Measurements from ENCODE around the gene SLC6A13.
"Not testable (repeated sequence)": the region's sequence is repeated elsewhere in the genome, so short reads cannot be mapped to it uniquely, and the experiment has no call there.

SLC6A13 gene

DNA sequence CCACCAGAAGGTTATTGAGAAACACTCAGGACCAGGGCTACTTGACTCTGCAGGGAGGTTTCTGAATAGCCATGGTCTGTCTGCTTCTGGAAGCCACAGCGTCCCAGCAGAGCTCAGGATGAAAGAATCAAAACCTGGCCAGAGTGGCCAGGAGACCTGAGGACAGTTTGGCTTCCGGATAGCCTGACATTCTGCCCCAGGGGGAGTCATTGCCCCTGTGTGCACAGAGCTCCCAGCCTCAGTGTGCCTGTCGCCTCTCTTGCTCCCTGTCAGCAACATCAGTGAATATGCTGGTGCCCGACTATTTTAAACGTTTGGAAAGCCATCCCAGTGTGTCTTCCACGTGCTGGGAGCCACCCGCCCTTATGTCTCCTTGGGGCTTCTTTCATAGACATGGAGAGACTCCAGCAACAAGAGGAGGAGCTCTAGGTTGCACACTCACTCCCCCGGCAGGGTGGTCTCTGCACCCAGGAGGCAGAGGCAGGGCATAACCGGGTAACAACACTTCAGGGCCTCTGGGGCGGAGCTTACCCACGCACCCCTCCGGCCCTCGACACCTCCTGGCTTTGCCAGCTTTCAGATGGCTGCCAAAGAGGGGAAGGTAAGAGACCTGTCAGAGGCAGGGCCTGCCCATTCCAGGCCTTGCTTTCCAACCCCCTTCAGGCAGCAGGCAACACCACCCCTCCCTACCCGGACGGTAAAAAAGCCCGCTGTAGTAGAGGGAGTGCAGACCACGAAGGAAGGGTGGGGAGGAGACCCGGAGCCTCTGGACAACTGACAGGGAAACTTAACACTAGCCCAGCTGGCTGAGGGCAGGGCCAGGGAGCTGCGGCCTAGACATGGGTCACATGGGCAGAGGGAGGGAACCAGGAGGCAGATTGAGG, 29.7 kb downstream of the SLC6A13 start:
- DNase-seq: no peak

DNA sequence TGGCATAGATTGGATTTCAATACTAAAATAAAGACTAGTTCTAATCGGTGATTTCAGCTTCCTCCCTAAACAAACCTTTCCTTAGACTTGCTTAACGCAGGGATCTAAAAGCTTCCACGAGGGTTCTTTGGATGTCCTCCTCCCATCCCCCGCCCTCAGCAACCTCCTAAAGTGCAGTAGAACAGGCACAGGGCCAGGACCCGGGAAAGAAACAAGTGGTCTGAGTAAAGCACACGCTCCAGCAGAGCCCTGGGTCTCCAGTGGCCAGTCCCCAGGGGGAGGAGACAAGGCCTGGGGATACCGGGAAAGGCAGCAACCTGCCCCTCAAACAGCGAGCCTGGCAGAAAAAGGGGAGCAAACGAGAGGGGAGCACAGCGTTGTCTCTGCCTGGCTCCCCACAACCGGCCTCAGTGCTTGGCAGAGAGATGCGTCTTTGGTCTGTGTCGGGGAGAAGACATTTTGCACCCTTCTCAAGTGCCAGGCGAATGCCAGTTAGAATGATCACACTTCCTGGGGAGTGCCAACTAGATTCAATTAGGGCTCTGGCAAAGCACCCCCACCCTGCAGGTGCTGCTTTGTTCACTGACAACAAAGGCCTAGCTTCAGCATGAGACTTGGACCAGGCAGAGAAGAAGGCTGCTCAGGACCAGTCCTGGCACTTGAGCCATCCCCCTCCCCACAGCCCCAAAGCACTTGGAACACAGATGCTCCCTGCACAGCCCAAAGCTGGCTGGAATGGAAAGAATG, 31.5 kb downstream of the SLC6A13 start:
- DNase-seq: peak; percentile 37

DNA sequence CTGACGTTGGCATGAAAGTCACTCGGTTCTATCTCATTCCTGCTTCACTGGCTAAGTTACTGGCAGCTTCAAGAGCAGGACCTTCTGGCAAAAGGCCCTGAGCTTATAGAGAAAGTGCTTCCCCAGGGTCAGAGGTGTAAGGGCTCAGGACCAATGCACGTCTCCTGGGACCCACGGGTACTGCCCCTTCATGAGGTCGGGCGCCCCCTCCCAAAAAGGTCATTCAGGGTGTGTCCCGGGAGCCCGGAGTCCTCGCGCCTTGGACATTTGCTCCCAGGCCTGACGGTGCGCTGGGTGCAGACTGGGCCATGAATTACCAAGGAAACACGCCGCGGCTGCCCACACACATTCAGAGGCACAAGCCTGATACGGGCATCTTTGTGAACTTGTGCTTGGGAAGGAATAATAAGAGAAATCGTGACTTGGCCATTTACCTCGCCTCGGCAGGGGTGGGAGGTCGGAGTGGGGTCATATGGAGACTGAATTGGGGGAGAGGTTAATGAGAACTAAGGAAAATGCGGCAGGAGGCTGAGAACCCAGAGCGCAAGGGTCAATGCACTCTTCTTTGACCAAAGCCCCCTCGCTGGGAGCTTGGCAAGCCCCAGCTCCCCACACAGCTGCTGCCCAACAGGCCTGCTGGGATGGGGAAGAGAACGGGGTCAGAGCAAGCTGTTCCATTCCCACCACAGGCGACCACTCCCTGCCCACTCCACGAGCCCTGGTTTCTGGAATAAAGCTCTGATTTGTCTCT, 33.0 kb downstream of the SLC6A13 start:
- DNase-seq: no peak

DNA sequence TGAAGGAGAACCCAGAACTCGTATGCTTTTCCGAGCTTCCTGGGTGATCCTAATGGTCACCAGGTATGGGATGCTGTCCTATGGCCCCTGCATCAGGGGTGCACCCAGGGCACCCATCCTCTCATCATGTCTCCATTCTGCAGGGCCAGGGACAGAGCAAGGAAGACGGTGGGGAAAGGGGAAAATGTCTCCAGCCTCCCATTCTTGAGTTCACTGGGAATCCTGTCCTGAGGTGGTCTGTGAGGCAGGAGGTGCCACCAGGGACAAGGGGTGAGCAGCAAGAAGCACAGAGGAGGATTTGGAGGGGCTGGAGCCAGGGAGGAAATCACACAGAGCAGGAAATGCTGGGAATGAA, 33.8 kb downstream of the SLC6A13 start:
- no peak for DNase-seq

DNA sequence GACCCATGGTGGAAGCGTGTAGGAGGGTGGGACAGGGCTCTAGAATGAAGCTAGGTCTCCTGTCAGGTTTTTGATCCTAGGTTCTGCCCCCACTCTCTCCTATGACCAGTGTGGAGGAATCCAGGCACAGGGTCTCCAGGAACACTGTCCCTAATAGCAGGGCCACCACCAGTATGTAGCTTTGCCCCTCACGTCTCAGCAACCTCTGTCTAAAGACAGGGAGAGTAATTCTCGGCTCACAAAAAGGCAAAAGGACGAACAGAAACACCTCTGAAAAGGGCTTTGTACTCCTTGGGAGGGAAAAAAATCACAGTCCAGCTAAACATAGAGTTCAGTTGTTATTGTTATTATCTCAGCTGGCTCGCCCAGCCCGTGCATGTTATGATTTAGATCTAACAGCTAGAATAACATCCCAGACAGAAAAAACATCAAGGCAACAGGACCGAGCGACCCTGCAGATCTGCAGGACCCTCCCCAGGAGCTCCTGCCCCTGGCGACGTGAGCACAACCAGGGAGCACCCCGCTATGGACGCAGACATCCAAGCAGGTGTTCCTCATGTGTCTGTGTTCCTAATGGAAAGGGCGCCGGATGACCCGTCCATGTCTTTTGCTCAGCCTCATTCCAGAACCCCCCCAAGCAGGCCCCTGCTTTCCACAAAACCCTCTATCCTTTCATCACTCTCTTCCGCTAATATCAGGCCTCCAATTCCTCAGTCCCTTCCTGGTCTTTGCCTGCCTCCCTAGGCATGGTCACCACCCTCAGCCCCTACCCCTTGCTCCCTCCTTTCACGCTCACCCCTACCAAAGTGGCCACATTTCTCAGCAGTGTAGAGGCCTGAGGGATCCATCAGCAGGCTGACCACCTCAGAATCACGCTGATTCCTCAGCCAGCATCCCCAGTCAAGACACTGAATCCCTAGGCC, 34.5 kb downstream of the SLC6A13 start:
- no peak for DNase-seq

DNA sequence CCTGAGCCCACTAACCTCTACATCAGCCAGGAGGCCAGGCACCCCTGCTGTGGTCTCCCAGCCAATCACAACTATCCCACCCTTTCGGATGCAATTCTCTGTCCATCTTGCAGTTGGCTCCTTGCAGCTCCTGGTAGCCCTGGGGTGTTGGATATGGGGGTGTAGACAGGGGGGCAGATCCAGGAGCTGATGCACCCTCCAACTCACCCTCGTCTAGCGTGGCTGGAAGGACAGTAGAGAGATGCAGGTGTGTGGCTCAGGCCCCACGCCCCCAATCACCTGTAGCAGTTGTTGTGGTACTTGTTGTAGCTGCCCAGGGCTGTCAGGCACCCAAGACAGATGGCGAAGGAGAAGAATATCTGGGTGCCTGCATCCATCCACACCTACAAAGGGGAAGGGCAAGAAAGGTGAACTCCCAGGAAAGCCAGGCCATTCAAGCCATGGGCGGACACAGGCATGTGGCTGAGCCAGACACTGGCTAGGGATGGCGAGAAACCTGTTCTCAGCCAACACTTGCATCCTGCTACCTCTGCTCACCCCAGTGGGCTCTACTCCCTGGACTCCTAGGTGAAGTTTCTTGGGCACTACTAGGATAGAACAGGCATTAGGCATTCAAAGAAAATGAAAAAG, 35.2 kb downstream of the SLC6A13 start:
- no peak for DNase-seq

DNA sequence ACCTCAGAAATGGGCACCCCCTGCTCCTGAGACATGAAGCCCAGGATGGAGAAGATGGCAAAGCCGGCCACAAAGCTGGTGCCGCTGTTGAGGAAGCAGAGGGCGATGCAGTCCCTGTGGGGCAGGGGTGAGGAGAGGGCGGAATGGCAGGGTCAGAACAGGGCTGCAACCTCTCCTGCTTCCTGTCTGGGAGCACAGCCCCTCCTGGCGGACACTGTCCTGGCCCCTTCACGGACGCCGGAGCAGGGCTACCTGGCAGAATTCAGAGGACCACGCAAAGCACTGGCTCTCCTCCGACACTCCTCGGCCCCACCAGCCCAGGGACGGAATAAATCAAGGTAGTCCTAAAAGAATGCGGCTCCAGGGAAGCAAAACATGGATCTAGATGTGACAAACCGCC, 36.2 kb downstream of the SLC6A13 start:
- DNase-seq: no peak

DNA sequence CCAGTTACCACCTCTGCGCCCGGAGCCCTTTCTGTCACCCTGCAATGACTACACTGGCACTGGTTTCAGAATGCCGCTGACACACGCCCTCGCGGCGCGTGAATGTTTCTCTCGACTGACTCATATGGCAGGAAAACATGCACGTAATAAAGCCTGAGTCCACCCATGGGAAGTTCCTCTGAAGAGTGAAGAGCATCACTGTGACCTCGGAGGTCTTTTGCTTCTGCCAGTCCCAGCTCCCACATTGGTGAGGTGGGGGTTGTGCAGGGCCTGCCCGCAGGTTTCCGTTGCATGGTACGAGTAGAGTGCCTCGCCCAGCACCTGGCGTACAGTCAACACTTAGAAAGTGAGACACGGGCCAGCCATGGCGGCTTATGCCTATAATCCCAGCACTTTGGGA, 37.6 kb downstream of the SLC6A13 start:
- DNase-seq: no peak

DNA sequence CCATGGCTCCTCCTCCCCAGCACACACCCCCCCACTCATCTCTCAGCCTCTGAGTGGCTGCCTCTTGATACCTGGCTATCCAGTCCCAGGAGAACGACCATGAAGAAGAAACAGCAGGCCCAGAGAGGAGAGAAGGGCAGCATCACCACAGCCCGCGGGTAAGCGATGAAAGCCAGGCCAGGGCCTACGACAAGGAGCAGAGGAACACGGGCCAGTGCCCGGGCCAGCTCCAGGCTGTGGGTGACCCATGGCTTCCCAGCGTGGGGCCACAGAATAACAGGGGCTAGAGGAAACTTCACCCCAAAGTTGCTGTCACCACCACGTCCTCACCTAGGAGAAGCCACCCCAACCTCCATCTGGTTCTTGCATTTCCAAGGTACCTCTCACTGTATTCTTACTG, 38.3 kb downstream of the SLC6A13 start:
- no peak for DNase-seq

DNA sequence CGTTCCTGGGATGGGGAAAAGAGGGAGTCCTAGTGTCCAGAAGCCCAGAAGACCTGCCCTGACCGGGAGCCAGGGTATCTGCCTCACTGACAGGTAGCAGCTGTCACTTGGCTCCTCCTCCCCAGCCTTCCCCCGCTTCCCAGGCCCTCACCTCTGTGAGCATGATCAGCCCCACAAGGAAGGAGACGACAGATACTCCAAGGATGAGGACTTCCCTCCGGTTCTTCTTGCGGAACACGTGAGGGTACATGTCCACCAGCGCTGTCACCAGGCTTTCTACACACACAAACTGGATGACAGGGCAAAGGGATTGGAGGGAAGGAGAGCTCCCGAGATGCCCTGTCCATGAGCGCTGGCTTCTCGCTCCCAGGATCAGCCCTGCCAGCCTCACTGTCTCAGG, 38.8 kb downstream of the SLC6A13 start:
- DNase-seq: no peak

DNA sequence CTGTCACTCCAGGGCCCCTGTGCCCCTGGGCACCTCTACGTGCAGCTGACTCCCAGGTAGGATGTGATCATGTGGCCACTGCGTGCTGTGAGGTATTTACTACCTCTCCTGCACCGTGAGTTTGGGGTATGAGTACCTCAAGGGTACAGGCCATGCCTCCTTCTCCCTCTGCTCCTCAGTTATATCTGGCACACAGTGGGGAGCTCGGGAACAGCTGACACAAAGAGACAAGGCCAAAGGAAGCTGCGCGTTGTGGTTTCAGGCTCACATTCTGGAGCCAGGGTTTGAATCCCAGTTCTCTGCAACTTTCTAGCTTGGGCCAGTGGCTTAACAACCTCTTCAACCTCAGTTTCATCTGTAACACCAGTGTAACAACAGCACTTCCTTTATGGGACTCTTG, 40.9 kb downstream of the SLC6A13 start:
- no peak for DNase-seq

DNA sequence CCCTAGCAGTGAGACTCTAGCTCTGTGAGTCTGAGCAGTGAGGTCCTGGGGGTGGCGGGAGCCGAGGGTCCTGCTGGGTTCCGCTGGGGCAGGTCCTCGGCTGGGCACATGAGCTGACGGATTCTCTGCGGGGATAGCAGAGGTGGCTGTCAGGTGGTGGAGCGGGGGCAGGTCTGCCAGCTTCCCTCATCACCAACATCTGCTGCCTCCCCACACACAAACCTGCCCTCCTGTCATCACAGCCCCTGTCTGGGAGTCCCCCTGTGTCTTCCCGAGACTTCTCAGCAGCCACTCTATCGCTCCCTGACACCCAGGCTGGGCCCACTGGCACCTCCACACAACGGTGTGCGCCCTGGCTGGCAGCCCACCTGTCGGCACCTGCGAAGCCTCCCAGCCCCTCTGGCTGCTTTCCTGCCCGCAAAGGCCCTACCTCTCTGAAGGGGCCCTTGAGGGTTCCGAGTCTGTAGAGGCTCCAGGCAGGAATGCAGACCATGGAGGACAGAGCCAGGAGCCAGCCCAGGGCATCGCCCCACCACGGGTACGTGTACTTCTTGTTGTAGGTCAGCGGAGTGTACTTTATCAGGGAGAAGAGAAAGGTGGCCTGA, 41.6 kb downstream of the SLC6A13 start:
- DNase-seq: no peak

DNA sequence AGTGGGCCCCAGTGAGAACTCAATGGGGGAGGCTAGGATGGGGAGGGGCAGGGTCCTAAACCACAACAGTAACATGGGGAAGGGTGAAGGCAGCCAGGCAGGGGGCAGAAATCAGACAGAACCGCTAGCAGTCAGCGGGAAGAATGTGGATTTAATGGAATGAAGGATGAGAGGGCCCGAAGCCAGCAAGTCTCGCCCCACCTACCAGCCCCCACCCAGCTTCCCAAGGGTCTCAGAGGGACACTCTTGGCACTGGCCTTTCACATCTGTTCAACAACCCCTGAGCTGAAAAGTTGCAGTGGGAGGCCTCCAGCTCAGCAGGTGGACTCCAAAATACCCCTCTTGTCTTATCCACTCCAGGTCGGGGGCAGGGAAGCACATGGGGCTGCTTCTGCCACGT, 42.1 kb downstream of the SLC6A13 start:
- DNase-seq: no peak

DNA sequence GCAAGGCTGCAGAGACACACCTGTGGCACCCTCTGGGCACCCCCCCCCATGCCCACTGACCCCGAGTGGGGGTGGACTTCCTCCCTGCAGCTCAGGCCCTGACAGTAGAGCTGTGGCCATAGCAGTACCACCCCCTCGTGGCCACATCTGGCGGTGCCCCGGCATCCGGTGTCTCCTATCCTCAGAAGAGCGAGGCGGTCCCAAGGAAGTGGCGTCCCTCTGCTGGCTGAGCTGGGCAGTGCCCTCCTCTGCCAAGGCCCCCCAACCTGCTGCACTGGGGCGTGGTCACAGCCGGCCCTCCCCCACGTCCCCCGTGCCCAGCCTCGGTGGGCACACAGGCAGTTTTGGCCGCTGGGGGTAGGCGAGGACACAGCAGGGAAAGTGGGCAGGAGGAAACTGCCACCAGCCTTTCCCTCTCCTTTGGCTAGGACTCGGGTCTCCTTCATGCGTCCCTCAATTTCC, 42.7 kb downstream of the SLC6A13 start:
- peak; percentile 93 for DNase-seq

DNA sequence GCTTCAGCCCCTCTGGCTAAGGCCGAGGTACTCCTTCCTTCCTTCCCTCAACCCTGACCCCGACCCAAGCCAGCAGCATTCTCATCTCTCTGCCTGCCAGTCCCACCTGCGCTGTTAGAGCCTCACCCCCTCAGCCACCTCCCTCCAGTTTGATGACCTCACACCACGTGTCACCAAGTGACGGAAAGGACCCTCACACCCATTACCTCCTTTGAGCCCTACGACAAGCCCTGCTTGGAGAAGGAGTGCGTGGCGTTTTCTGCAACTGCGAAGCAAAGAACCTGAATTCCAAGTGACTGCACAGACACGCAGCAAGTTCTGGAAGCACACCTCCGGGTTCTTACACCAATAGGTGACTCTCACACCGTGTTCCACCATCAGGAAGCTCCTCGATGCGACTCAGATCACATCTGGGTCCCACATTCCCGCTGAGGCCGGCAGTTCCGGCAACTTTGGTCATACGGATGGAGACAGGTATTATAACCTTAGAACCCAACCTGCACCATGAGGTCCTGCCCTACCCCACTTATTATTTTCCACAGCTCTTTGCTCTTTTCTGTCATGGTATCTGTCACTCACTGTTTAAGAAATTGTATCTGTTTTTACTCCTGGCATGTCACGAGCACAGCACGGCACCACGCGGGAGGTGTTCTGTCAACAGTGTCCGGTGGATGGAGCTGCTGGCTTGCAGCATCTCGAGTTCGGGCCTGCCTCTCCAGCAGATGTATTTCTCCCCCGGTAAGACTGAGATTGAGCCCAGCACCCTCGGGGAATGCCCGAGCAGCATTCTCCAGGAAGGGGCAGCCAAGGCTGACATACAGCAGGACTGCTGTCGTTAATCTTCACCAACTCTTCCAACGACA, 43.7 kb downstream of the SLC6A13 start:
- no peak for DNase-seq

DNA sequence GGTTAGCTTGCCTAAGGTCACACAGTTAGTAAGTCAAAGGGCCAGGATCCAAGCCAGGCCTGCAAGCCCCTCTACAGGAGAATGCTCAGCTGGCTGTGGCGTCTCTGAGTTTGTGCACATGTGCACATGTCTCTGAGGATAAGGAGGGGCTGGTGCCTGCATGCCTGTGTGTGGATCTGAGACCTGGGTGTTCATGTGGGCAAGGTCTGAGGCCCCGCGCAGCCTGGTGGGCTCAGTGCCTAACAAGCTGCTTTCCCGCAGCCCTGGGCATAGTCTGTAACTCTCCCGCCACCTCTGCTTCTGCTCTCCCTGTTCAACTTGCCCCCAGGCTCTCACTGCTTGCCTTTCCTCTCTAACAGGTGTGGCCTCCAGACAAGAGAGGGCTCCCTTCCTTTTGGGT, 44.4 kb downstream of the SLC6A13 start:
- DNase-seq: no peak

DNA sequence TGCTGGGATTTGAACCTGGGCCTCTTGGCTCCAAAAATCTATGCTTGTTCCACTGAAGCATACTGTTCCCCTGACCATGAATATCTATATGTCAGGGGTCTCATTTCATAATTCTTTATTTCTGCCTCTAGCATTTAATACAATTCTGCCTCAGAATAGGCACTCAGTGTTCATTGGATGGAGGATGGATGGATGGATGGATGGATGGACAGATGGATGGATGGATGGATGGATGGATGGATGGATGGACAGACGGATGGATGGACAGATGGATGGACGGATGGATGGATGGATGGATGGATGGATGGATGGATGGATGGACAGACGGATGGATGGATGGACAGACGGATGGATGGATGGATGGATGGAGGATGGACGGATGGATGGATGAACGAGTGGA, 45.6 kb downstream of the SLC6A13 start:
- not testable (repeated sequence) for DNase-seq

DNA sequence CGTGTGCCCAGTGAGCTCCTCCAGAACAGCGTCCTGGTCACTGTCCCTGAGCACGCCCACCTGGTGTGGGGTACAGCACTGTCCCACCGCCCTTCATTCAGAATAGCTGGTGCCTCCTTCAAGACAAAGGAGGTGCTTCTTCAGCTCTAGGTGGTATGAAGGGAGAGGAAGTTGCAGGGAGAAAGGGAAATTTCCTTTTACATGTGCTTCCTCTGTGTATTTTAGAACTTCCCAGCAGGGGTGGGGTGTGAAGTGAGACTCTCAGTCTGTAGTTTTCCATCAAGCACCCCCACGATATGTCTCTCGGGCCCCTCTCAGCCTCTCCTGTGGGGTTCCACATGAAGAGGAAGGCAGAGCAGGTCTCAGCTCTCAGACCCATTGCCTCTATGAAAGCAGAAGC, 47.5 kb downstream of the SLC6A13 start:
- DNase-seq: no peak

DNA sequence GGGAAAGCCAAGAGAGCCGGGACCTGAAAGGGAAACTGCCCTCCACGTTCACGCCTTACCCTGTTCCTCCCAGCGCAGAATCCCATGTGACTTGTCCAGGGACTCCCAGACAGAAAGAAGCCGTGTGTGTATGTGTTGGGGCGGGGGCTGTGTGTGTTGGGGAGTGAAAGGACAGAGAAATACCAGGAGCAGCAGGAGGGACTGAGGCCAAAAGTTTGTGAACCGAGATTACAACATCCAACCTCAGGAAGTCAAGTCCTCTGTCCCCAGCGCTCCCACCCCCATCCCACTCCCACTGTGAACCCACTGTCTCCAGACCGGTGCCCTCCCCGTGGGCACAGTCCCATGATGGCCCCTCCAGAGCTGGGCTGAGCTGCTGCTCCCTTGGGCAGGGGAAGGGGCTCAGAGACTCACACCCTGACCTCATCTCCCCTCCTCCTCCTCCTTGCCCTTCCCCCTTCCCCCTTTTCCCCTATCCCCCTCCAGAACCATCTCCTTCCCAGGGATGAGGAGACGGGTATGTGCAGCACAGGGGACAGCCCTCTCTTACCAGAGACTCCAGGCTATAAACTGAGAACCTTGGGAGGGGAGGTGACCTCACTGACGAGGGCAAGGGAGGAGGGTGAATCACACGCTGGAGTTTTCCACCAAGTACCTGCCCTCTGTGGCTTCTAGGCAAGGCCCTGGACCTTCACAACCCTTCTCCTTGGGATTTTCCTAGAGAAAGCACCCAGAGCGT, 48.5 kb downstream of the SLC6A13 start, which contains the start of gene SLC6A12:
TSS of gene SLC6A12 (minus strand) at position 155 of the 739 bp plus-strand sequence. CDS start 4,171 bp downstream, outside the sequence.
- DNase-seq: peak; percentile 18

DNA sequence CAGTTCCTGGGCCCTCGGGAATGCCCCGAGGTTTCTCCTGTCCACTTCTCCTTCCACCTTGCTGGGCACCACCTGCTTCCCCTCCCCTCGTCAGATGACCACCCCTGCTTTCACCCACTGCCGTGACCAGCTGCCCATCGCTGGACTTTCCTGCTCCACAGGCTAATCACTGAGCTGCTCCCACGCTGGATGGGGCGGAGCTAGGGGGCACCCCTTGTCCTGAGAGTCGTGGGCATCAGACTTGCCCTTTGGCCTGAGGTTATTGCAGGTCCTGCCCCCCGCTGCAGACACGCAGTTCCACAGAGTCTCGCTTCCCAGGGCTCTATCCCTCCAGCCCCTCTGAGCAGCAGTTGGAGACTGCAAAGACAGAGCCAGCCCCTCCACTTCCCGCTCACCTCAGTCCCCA, 49.1 kb downstream of the SLC6A13 start:
- no peak for DNase-seq
